GM21825 (cell line): ENCODE results near the gene EXO5.
"Not testable (repeated sequence)": the region's sequence is repeated elsewhere in the genome, so short reads cannot be mapped to it uniquely, and the experiment has no call there.

Source experiments
- ATAC-seq: cut with Tn5 transposase; IDR thresholded peaks from one replicate; pipeline ENCODE4 v1.9.1; 2021; ENCODE audit warnings: mild to moderate bottlenecking, moderate library complexity; ENCODE audit not compliant: unreplicated experiment

EXO5 gene

DNA sequence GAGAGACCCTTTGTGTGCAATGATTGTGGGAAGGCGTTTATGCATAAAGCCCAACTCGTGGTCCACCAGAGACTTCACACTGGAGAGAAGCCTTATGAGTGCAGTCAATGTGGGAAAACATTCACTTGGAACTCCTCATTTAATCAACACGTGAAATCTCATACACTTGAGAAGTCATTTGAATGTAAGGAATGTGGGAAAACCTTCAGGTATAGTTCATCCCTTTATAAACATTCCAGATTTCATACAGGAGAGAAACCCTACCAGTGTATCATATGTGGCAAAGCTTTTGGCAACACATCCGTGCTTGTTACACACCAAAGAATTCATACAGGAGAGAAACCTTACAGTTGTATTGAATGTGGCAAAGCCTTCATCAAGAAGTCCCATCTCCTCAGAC, 38.4 kb downstream of the EXO5 start:
- no peak for ATAC-seq

DNA sequence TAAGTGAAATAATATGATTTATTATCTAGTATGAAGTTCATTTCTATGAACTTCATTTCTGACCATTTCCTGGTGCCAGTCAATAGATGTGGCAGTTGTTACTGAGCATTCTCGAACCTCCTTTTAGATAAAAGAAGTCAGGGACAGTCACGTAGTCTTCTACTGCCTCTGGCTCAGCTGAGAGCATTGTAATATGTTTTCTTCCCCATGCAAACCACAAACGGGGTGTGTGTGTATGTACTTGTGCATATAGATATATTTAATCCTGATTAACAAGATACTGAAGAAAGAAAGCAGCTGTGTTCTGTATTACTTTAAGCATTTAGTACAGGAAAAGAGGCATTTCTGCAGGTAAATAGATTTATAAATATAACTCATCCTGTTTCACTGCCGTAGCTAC, 44.5 kb downstream of the EXO5 start:
- ATAC-seq: no peak

DNA sequence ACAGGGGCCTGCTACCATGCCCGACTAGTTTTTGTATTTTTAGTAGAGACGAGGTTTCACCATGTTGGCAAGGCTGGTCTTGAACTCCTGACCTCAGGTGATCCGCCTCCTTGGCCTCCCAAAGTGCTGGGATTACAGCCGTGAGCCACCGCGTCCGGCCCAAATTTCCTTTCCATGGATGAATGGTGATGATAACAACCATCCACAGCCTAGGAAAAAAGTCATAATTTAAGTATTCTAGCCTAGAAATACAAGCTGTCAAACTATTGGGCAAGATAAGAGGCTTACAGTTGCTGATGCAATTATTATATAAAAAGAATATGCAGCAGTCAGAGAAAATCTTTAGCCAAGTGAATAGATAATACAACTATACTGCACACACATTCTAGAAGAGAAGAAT, 46.2 kb downstream of the EXO5 start:
- not testable (repeated sequence) for ATAC-seq

DNA sequence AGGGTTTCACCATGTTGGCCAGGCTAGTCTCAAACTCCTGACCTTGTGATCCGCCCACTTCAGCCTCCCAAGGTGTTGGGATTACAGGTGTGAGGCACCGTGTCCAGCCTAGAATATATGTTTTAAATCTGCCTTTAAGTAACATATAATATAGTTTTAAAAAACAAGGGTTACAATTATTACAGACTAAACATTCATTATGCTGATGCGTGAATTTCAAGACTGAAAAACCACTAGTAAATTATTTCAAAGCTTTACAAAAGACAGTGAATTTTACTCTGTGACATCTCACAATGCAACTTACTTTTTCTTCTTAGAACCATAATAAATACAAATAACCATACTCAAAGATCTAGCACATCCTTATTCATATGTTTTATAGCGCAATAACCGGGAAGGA, 47.6 kb downstream of the EXO5 start:
- no peak for ATAC-seq

DNA sequence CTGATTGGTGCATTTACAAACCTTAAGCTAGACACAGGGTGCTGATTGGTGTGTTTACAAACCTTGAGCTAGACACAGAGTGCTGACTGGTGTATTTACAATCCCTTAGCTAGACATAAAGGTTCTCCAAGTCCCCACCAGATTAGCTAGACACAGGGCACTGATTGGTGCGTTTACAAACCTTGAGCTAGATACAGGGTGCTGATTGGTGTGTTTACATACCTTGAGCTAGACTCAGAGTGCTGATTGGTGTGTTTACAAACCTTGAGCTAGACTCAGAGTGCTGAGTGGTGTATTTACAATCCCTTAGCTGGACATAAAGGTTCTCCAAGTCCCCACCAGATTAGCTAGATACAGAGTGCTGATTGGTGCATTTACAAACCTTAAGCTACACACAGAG, 49.7 kb downstream of the EXO5 start:
- ATAC-seq: not testable (repeated sequence)

DNA sequence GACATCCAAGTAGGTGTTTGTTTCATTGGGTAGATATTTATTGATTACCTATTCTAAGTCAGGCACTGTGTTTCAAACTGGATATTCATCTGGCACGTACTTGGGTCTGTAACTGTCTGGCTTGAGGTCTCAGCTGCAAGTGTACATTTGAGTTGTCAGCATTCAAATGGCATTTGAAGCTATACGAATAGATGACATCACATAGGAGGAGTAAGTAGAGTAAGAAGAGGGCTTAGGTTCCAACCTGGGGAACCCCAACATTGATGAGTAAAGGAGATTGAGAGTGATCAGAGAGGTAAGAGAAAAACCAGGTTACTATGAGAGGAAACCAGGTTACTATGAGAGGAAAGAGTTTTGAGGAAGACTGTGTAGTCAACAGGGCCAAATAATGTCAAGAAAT, 53.6 kb downstream of the EXO5 start:
- ATAC-seq: no peak

DNA sequence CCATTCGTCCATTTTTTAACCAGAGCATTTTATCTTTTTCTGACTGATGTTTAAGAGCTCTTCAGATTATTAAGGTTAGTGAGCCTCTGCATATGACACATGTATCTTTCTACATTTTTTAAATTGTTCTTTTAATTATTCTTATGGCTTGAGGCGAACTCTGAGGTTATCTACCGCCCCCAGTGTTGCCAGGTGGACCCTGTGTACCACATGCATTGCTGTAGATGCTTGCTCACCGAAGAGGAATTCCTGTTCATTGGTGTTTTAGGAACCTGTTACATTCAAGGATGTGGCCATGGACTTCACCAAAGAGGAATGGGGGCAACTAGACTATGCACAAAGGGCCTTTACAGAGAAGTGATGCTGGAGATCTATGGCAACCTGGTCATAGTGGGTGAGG, 54.7 kb downstream of the EXO5 start:
- ATAC-seq: no peak

DNA sequence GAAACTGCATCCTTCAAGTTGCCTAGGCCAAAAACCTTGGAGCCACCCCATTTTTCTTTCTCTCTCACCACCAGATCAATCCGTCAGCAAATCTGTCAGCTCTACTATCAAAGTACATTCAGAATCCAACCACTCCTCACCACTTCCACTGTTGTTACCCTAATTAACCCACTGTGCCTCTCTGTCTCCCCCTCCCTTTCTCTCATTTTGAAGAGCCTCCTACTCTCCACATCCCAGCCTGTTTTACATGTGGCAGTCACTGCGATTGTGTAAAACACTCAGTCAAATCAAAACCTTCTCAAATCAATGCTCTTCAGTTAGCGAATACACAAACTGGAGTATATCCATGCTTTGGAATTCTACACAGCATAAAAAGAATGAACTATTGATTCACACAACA, 55.9 kb downstream of the EXO5 start:
- ATAC-seq: no peak

DNA sequence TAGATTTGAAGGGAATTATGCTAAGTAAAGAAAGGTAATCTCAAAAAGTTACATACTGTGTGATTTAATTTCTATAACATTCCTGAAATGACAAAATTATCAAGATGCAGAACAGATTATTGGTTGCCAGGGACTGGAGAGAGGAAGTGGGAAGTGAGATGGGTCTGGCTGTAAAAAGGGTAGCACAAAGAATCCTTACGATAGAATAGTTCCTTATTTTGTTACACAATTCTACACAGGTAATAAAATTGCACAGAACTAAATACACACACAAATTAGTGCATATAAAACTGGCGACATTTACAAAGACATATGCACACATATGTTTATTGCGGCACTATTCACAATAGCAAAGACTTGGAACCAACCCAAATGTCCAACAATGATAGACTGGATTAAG, 56.3 kb downstream of the EXO5 start:
- no peak for ATAC-seq
